HG03354 (cell line): Measurements from ENCODE around the gene CEMIP.

ENCODE experiments used
- ATAC-seq: cut with Tn5 transposase; IDR thresholded peaks from one replicate; pipeline ENCODE4 v1.9.1; 2021; ENCODE audit warnings: mild to moderate bottlenecking; ENCODE audit not compliant: unreplicated experiment, poor library complexity, severe bottlenecking

The CEMIP gene

GRCh38 chr15:80911821-80912220 is 132.7 kb downstream of the CEMIP start:
- no peak for ATAC-seq

- no peak for ATAC-seq
Measured at GRCh38 chr15:80912673-80913072, 133.5 kb downstream of the CEMIP start.

GRCh38 chr15:80913541-80913940 is 134.4 kb downstream of the CEMIP start:
- no peak for ATAC-seq

GRCh38 chr15:80915472-80915871 is 136.3 kb downstream of the CEMIP start:
- no peak for ATAC-seq

- ATAC-seq = no peak
Measured at GRCh38 chr15:80916056-80916455, 136.9 kb downstream of the CEMIP start.

- ATAC-seq = no peak
Measured at GRCh38 chr15:80918196-80918783, 139.1 kb downstream of the CEMIP start.

GRCh38 chr15:80920271-80920699 is 141.1 kb downstream of the CEMIP start:
- no peak for ATAC-seq

GRCh38 chr15:80921736-80922410 is 142.7 kb downstream of the CEMIP start:
- no peak for ATAC-seq

- no peak for ATAC-seq
Measured at GRCh38 chr15:80923668-80924067, 144.5 kb downstream of the CEMIP start.

GRCh38 chr15:80924278-80924677 is 145.1 kb downstream of the CEMIP start:
- no peak for ATAC-seq

- ATAC-seq = no peak
Measured at GRCh38 chr15:80925597-80926059, 146.5 kb downstream of the CEMIP start.

- ATAC-seq = no peak
Measured at GRCh38 chr15:80926126-80926525, 147.0 kb downstream of the CEMIP start.

- no peak for ATAC-seq
Measured at GRCh38 chr15:80929225-80929624, 150.1 kb downstream of the CEMIP start.

GRCh38 chr15:80929689-80930088 is 150.5 kb downstream of the CEMIP start:
- ATAC-seq = no peak

GRCh38 chr15:80931191-80931590 is 152.0 kb downstream of the CEMIP start:
- ATAC-seq = no peak

GRCh38 chr15:80931721-80932512 is 152.7 kb downstream of the CEMIP start:
- ATAC-seq = no peak

GRCh38 chr15:80932513-80932815 is 153.3 kb downstream of the CEMIP start:
- ATAC-seq = no peak

- no peak for ATAC-seq
Measured at GRCh38 chr15:80932989-80933388, 153.8 kb downstream of the CEMIP start.

- no peak for ATAC-seq
Measured at GRCh38 chr15:80934761-80935221, 155.6 kb downstream of the CEMIP start.

GRCh38 chr15:80936288-80937078 is 157.3 kb downstream of the CEMIP start:
- no peak for ATAC-seq
